ENCODE data around the gene BAK1.

Gene BAK1

DNA sequence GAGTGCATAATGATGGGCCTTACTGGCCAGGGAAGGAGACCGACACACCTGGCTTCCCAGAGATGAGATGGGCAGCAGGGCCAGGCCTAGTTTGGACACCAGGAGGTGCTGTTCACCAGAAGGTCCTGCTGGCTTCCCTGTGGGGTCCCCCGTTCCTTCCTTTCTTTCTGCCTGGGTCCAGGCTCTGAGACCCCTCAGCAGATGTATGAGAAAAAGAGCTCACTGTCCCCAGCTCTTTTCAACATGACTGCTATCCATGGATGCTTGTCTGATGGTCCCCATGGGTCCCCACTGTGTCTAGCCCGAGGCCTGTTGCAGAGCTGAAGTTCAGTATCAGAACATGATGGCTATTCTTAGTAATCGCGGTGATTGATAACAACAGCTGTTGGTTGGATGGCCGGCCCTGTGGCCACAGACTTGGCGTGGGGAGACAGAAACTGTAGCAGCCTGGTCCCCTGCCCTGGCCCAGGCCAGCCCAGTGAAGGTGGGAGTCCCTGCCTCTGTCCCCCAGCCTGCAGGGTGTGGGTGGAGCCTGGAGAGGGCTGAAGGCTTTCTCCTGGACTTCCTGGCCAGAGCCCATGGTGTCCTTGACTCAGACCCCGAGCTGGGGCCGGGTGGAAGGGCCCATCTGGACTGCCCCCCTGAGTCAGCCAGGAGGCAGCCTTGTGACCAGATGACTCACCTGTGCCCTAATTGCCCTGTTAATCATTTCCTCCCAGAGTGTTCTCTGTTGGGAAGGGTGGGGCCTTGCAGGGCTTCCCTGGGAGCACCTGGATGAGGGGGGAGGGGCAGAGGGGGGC, 9.9 kb upstream of the BAK1 start:
- Histone ChIP-seq H3K9me3 (no peaks in the 10 kb centered on the region), H3K9ac (no peak overlapping the region), H3K4me1 (peaks cover 91% of the 10 kb centered on the region), H3K4me2 (peak overlapping the region; percentile 89), H3K27me3 (no peaks in the 10 kb centered on the region), H4K20me1 (no peaks in the 10 kb centered on the region), H3K36me3 (no peaks in the 10 kb centered on the region), H3K4me3 (no peak overlapping the region), H3K27ac (peak overlapping the region; percentile 47; the same call in 1 of the 2 replicates)
- TF ChIP-seq Cebpa-rat (IDR thresholded peaks at IDR 0.05) = no peak

GRCh38 chr6:33589392-33589730, 9.3 kb upstream of the BAK1 start:
- no peak overlapping the region for H3K4me3 ChIP-seq
- no peak overlapping the region for H3K4me2 ChIP-seq
- TF ChIP-seq Cebpa-rat (IDR thresholded peaks at IDR 0.05) = no peak
- H3K27me3 ChIP-seq = no peaks in the 10 kb centered on the region
- no peak overlapping the region; the same call in 1 of the 2 replicates for H3K27ac ChIP-seq
- H3K9ac ChIP-seq = no peak overlapping the region
- no peaks in the 10 kb centered on the region for H3K9me3 ChIP-seq
- H3K36me3 ChIP-seq = no peaks in the 10 kb centered on the region
- no peaks in the 10 kb centered on the region for H4K20me1 ChIP-seq
- H3K4me1 ChIP-seq = peaks cover 92% of the 10 kb centered on the region

DNA sequence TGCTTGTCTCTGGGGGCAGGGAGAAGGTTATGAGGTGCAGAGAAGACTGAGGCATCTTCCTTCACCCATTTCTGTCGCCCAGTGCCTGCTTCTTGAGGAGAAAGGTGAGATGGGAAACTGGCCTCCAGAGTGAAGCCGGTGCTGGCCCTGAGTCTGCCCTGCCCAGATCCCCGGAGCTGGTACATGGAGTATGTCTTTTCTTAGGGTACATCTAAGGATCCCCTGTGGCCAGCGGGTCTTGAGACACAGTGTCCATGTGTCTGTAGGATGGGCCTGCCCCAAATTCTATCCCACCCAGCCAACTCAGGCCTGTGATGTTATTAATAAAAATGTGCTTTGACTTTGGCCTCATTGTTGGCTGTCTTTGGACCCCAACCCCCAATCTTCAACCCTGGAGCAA, 8.8 kb upstream of the BAK1 start:
- H3K27me3 ChIP-seq = no peaks in the 10 kb centered on the region

DNA sequence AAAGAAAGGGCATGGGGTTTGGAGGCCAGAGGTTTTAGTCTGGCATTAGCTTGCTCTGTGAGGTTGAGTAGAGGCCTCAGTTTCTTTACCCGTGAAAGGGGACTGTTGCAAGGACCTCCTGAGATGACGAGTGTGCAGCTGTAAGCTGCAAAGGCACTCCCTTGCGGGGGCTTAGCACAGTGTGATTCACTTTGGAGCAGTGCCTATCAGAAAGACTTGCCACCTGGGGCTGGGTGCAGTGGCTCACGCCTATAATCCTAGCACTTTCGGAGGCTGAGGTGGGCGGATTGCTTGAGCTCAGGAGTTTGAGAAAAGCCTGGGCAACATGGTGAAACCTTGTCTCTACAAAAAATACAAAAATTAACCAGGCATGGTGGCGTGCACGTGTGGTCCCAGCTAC, 7.5 kb upstream of the BAK1 start:
- H3K9me3 ChIP-seq = no peaks in the 10 kb centered on the region
- H3K4me2 ChIP-seq = peak overlapping the region; percentile 33; the same call in 1 of the 2 replicates
- no peak overlapping the region for H3K9ac ChIP-seq
- H3K27ac ChIP-seq = 0 out of 2 replicates have a peak overlapping the region, but pooled peaks have one; percentile 6
- H4K20me1 ChIP-seq = no peaks in the 10 kb centered on the region
- H3K4me1 ChIP-seq = peaks cover 86% of the 10 kb centered on the region
- H3K36me3 ChIP-seq = no peaks in the 10 kb centered on the region
- TF ChIP-seq Cebpa-rat (IDR thresholded peaks at IDR 0.05) = no peak
- no peaks in the 10 kb centered on the region for H3K27me3 ChIP-seq
- no peak overlapping the region for H3K4me3 ChIP-seq

More for the DNA sequence above, 8.8 kb upstream of the BAK1 start:
- Histone ChIP-seq H3K4me2 (no peak overlapping the region), H4K20me1 (no peaks in the 10 kb centered on the region), H3K9me3 (no peaks in the 10 kb centered on the region), H3K4me3 (no peak overlapping the region), H3K36me3 (no peaks in the 10 kb centered on the region), H3K9ac (no peak overlapping the region), H3K27ac (no peak overlapping the region), H3K4me1 (peaks cover 89% of the 10 kb centered on the region)
- TF ChIP-seq Cebpa-rat (IDR thresholded peaks at IDR 0.05) = no peak

GRCh38 chr6:33586108-33586640, 6.1 kb upstream of the BAK1 start:
- Histone ChIP-seq H3K9me3 (no peaks in the 10 kb centered on the region), H3K4me1 (peaks cover 74% of the 10 kb centered on the region), H4K20me1 (no peaks in the 10 kb centered on the region), H3K27me3 (no peaks in the 10 kb centered on the region), H3K27ac (0 out of 2 replicates have a peak overlapping the region, but pooled peaks have one; percentile 13), H3K9ac (no peak overlapping the region), H3K4me3 (no peak overlapping the region), H3K4me2 (peak overlapping the region; percentile 75), H3K36me3 (no peaks in the 10 kb centered on the region)
- no peak for TF ChIP-seq Cebpa-rat (IDR thresholded peaks at IDR 0.05)

GRCh38 chr6:33585403-33586107, 5.5 kb upstream of the BAK1 start:
- Histone ChIP-seq H3K4me2 (peak overlapping the region; percentile 75), H3K9ac (peak overlapping the region; percentile 67), H3K9me3 (no peaks in the 10 kb centered on the region), H4K20me1 (no peaks in the 10 kb centered on the region), H3K4me3 (0 out of 2 replicates have a peak overlapping the region, but pooled peaks have one; percentile 13), H3K27ac (peak overlapping the region; percentile 77), H3K36me3 (no peaks in the 10 kb centered on the region), H3K27me3 (no peaks in the 10 kb centered on the region), H3K4me1 (peaks cover 74% of the 10 kb centered on the region)
- TF ChIP-seq Cebpa-rat (IDR thresholded peaks at IDR 0.05) = no peak

GRCh38 chr6:33584700-33585402, 4.8 kb upstream of the BAK1 start:
- H3K27ac ChIP-seq = peak overlapping the region; percentile 77
- H3K4me3 ChIP-seq = no peak overlapping the region
- H3K9ac ChIP-seq = peak overlapping the region; percentile 67
- peaks cover 71% of the 10 kb centered on the region for H3K4me1 ChIP-seq
- no peaks in the 10 kb centered on the region for H4K20me1 ChIP-seq
- H3K4me2 ChIP-seq = peak overlapping the region; percentile 75
- no peak for TF ChIP-seq Cebpa-rat (IDR thresholded peaks at IDR 0.05)
- H3K27me3 ChIP-seq = no peaks in the 10 kb centered on the region
- no peaks in the 10 kb centered on the region for H3K36me3 ChIP-seq
- H3K9me3 ChIP-seq = no peaks in the 10 kb centered on the region

GRCh38 chr6:33583591-33584155, 3.6 kb upstream of the BAK1 start:
- H3K4me1 ChIP-seq = peaks cover 73% of the 10 kb centered on the region
- H3K4me3 ChIP-seq = no peak overlapping the region
- no peaks in the 10 kb centered on the region for H3K27me3 ChIP-seq
- no peaks in the 10 kb centered on the region for H4K20me1 ChIP-seq
- no peaks in the 10 kb centered on the region for H3K9me3 ChIP-seq
- no peak overlapping the region for H3K27ac ChIP-seq
- no peaks in the 10 kb centered on the region for H3K36me3 ChIP-seq
- no peak overlapping the region for H3K9ac ChIP-seq
- H3K4me2 ChIP-seq = 0 out of 2 replicates have a peak overlapping the region, but pooled peaks have one; percentile 12
- no peak for TF ChIP-seq Cebpa-rat (IDR thresholded peaks at IDR 0.05)

GRCh38 chr6:33581186-33581585, 1.1 kb upstream of the BAK1 start:
- Histone ChIP-seq H3K4me2 (no peak overlapping the region), H3K9me3 (no peaks in the 10 kb centered on the region), H3K4me1 (peaks cover 71% of the 10 kb centered on the region), H3K27me3 (no peaks in the 10 kb centered on the region), H3K27ac (no peak overlapping the region), H4K20me1 (peaks cover 11% of the 10 kb centered on the region), H3K4me3 (no peak overlapping the region), H3K9ac (no peak overlapping the region), H3K36me3 (peaks cover 19% of the 10 kb centered on the region)
- no peak for TF ChIP-seq Cebpa-rat (IDR thresholded peaks at IDR 0.05)

All from BLaER1 (cell line).